Activated gamma-delta T cell treated with anti-CD3 and anti-CD28 coated beads, Interleukin-2, amount 50 U/mL, for 16 hours (primary cell): ENCODE measurements around the gene PRL.

Experiments
- DNase-seq: peaks from one replicate; pipeline ENCODE4 v3.0.0-alpha.2; 2020; ENCODE audit warnings: low read depth

PRL gene

DNA sequence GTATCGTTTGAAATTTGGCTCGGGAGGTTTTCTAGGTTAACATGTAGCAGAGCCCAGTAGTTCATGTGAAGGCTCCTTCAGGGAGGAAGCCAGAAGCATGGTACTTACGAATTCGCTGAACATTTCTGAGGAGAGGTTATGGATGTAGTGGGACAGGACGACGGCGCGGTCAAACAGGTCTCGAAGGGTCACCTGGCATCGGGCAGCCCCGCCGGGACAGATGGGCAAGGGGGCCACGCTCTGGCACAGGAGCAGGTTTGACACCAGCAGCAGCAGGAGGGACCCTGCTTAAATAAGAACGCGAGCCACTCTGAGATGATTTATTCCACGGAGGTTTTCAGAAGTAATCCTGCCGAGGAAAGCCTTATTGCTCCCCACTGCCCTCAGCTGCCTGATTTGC, 2.5 kb downstream of the PRL start:
- no peak for DNase-seq

- no peak for DNase-seq
Measured at GRCh38 chr6:22290045-22290444, 6.8 kb downstream of the PRL start.

- DNase-seq: no peak
Measured at GRCh38 chr6:22288721-22289120, 8.1 kb downstream of the PRL start.

- DNase-seq: no peak
Measured at GRCh38 chr6:22284666-22285065, 12.2 kb downstream of the PRL start.

DNA sequence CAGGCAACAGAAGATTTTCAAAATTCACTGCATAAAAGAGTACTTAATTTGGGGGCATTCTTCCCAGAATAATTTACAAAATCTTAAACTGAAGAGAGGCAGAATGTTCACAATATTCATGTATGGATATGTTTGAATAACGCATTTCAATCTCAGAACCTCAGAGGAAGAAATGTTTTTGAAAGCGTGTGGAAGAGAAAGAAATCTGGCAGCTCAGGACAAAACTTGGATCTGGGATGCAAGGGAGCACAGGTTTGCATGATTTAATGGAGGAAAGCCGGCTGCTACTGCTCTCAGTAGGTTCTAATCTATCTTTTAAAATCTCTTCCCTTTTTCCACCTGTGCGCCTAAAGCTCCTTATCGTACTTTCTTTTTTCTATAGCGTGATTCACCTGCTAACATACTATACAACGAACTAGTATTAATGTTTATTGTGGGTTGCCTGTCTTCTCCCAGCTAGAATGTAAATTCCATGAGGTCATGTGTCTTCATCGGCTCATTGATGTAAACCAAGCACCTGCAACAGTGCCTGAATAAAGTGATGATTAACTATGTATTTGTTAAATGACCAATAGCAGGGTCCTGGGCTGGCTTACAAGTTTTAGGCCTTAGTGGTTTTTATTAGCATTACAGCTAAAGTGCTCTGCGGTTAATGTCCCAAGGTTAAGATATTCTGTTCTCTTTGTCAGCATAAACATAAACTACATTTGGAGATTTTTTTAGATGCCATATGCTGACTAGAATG, 15.3 kb downstream of the PRL start:
- DNase-seq: no peak

- DNase-seq: no peak
Measured at GRCh38 chr6:22279427-22279826, 17.4 kb downstream of the PRL start.

- no peak for DNase-seq
Measured at GRCh38 chr6:22271081-22271480, 25.8 kb downstream of the PRL start.

DNA sequence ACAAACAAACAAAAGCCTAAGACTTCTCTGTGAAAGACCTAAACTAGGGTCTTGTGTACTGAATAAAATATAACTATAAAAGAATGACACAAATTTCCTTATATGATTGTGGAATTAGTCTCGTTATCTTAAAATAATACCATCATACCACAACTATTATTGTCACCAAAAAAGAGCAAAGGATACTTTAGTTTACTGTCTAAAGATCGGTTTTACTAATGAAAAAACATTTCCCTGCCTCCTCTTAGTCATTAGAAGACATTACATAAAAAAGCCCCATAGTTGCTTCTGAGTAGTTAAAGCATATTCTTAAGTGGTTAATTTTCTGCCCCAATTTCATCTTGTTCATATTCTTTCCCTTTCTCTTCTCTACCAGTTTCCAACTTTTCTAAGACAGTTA, 33.1 kb downstream of the PRL start:
- DNase-seq: no peak

DNA sequence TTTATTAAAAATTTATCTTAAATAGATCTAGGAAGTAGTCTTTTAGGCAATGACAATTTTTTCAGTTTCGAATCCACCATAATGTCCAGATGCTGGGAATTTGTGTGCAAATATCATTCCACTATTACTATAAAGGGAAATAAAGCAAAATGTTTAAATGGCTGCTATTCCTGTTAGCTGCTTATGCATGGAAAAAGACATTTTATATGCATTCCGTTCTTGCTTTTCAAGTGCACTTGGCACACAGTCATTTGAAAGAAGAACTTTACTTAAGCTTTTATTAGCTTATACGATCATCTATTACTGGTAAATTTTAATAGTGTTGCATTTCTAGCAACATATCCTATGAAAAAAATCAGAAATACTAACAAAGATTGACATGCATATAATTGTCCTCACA, 42.0 kb downstream of the PRL start:
- DNase-seq: no peak

DNA sequence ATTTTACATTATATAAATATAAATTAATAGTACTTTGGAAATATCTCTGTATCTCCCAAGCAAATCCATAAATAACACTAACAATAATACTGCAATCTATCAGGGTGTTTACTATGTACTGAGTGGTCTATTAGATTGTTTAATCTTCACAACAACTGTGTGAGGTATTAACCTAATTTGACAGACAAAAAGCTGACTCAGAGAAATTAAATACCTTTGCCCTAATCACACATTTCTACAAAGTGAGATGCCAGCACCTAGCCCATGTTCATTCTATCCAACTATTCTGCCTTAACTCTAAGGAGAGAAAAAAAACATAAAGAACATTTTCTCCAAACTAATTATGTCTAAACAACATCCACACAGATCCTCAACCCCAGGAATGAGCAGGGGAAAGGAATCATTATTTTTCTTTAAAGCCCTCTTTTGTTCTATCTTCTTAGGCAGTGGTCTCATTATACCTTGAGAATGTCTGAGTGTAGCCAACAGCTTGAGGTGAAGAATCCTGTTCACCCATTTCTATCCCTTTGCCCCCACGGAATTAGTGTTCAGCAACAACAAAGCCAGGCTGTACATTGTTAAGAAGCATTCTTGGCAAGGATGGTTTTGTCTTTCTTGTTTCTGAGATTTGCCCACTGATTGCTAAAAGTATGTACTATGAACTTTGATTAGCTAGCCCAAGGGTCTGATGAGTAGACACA, 42.7 kb downstream of the PRL start:
- no peak for DNase-seq

- no peak for DNase-seq
Measured at GRCh38 chr6:22251348-22251747, 45.5 kb downstream of the PRL start.

DNA sequence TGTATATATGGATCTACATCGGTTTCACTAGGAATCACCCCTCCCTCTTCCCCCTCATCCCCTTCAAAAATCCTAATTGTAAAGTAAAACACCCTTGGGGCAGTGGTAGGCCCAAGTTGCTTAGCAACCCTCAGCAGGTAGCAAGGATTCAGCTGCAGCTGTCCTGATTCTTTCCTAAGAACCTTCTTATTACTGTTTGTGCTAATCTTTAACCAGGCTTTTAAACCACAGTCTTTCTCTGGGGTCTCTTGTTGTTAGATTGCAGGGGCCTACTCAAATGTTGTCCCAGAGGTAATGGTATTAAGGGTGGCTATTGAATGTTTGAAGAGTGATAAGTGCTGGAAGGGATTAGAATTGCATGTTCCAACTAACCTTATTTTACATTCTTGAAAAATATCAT, 46.4 kb downstream of the PRL start:
- DNase-seq: no peak

- no peak for DNase-seq
Measured at GRCh38 chr6:22249711-22250350, 47.0 kb downstream of the PRL start.

DNA sequence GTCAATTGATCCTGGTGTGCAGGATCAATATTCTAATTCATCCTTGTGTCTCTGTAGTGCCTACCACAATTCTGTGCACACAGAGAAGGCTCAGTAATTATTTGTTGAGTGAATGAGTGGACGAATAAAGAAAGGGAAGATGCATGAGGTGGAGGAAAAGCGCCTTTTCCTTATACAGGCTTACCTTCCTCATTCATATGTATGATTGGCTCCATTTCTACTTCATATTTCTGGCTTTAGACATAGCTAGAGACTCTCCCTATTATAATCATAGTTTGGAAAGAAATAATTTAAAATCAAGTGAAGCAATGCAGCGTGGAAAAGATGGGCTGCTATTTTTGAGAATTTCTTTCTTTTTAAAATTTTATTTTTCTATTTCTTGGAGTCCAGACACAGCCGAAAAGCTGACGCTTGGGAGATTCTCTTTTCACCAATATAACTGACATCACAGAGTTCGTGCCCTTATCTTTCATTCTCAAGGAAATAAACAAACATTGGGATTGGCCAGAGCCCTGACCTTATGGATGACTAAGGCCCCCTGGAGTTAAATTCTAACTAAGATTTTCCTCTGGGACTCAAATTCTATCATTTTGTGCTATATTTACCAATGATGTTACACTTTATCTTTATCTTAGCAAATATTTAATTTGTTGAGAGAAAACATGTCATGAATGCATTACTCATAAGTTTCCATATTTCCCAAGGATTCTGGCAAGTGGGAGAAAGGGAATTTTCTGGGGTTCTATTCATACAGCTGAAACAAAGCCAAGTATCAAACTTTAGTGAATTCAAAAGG, 48.1 kb downstream of the PRL start:
- no peak for DNase-seq

- no peak for DNase-seq
Measured at GRCh38 chr6:22247916-22248482, 48.8 kb downstream of the PRL start.

DNA sequence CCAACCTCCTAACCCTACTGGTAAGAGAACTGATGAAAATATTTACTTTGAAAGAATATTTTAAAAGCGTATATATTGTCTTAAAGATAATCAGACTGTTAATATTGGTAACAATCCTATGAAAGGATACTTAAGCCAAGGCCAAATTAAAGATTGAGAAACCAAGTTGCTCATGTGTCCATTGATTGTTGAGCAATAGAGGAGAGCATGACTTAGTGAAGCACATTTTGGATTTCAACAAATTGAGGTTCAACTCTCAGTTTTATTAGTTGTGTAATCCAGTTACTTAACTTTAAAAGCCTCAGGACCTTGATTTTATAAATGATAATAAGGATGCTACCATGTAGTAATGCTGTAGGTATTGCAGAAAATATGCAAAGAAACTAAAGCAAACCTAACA, 56.8 kb downstream of the PRL start:
- no peak for DNase-seq

GRCh38 chr6:22239261-22239921, 57.4 kb downstream of the PRL start:
- DNase-seq: no peak

GRCh38 chr6:22238861-22239260, 58.0 kb downstream of the PRL start:
- no peak for DNase-seq

GRCh38 chr6:22237526-22237925, 59.3 kb downstream of the PRL start:
- no peak for DNase-seq
